ENCODE results near the gene PSMA2.

The PSMA2 gene

DNA sequence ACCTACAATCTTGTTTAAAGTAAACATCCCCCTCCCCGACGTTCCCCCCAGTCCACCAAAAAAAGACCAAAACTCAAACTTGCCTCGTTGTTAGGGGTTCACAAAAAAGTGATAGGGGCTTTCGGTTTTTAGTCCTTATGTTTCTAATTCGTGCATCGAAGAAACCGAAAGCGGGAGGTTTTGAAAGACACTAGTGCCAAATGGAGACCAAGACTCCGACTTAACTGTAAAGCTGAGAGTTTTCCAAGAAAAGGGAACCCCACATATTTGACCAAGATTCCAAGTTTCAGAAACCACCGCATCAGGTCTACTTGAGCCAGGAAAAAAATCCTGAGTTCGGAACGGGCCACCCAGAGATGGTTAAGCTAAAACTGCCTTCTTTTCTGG is 534 bp downstream of the PSMA2 start:
- no peak for DNase-seq (ENCODE audit: extremely low read depth, low read depth)
- TF ChIP-seq, protein P1, sequence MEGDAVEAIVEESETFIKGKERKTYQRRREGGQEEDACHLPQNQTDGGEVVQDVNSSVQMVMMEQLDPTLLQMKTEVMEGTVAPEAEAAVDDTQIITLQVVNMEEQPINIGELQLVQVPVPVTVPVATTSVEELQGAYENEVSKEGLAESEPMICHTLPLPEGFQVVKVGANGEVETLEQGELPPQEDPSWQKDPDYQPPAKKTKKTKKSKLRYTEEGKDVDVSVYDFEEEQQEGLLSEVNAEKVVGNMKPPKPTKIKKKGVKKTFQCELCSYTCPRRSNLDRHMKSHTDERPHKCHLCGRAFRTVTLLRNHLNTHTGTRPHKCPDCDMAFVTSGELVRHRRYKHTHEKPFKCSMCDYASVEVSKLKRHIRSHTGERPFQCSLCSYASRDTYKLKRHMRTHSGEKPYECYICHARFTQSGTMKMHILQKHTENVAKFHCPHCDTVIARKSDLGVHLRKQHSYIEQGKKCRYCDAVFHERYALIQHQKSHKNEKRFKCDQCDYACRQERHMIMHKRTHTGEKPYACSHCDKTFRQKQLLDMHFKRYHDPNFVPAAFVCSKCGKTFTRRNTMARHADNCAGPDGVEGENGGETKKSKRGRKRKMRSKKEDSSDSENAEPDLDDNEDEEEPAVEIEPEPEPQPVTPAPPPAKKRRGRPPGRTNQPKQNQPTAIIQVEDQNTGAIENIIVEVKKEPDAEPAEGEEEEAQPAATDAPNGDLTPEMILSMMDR (IDR thresholded peaks at IDR 0.05; ENCODE audit: low read depth, low read length, missing control alignments), result no peak

DNA sequence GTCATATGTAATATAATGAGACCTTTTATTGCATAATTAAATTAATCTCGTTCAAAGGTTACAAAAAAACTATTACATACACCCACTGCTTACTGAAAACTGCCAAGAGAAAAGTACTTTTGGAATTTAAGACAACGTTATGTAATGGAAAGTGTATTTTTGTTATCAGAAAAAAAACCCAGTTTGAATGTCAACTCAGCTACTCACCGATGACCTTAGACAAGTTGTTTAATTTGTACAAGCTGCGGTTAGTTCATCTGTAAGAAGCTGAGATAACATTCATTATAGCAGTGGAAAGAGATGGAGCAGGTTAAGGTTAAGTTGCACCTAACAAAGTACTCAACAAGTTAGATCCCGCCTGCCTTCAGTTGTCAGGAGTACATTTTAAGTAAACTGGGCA is 1.1 kb downstream of the PSMA2 start:
- no peak for DNase-seq (ENCODE audit: extremely low read depth, low read depth)
- TF ChIP-seq, protein P1 (IDR thresholded peaks at IDR 0.05; ENCODE audit: low read depth, low read length, missing control alignments), result no peak
- peak overlapping the region; percentile 84 for H3K4me3 ChIP-seq (replicated peaks; ENCODE audit: low read depth, low read length)

More for the DNA sequence above, 534 bp downstream of the PSMA2 start:
- peak overlapping the region; percentile 84 for H3K4me3 ChIP-seq (replicated peaks; ENCODE audit: low read depth, low read length)

- TF ChIP-seq, protein P1 (IDR thresholded peaks at IDR 0.05; ENCODE audit: low read depth, low read length, missing control alignments), result no peak
- H3K4me3 ChIP-seq (replicated peaks; ENCODE audit: low read depth, low read length), result peak overlapping the region; percentile 84; the same call in 1 of the 2 replicates
- DNase-seq (ENCODE audit: extremely low read depth, low read depth), result no peak
These were observed 2.5 kb downstream of the PSMA2 start for GRCh38 chr7:42929449-42929848.

DNA sequence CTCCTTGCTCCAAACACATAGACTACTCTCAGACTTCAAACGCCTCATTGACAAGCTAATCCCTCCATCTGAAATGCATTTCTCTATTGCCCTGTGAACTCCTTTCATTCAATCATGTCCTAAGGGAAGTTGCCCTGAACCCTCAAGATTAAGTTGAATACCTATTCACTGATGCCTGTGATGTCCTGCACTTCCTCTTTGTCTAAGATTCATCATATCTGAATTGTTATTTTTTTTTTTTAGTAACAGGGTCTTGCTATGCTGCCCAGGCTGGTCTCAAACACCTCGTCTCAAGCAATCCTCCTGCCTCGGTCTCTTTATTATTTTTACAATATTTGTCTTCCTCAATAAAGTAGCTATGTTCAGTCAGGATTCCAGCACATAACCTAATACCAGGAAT is 3.2 kb downstream of the PSMA2 start:
- TF ChIP-seq, protein P1 (IDR thresholded peaks at IDR 0.05; ENCODE audit: low read depth, low read length, missing control alignments), result no peak
- H3K4me3 ChIP-seq (replicated peaks; ENCODE audit: low read depth, low read length), result no peak overlapping the region

GRCh38 chr7:42926204-42926603 is 5.8 kb downstream of the PSMA2 start:
- DNase-seq (ENCODE audit: extremely low read depth, low read depth), result no peak
- no peak overlapping the region for H3K4me3 ChIP-seq (replicated peaks; ENCODE audit: low read depth, low read length)
- TF ChIP-seq, protein P1 (IDR thresholded peaks at IDR 0.05; ENCODE audit: low read depth, low read length, missing control alignments), result no peak

More for the DNA sequence above, 3.2 kb downstream of the PSMA2 start:
- no peak for DNase-seq (ENCODE audit: extremely low read depth, low read depth)

DNA sequence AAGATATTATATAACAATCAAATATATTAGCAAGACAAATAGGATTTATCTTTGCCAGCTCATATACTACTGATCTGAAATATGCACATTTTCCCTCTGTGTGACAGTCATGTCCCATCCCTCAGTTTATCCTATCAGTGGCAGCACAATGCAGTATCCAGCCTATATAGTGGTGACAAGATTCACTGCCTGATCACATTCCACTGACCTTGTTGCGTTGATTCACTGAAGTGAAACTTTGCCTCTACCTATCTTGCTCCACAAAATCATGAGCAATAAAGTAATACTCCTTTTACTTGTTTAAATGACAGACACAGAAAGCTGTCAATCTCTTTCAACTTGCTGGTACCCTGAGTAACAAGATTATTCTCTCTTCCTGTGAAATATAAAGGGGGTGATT is 6.3 kb downstream of the PSMA2 start:
- no peak overlapping the region for H3K4me3 ChIP-seq (replicated peaks; ENCODE audit: low read depth, low read length)
- DNase-seq (ENCODE audit: extremely low read depth, low read depth), result no peak
- TF ChIP-seq, protein P1 (IDR thresholded peaks at IDR 0.05; ENCODE audit: low read depth, low read length, missing control alignments), result no peak

DNA sequence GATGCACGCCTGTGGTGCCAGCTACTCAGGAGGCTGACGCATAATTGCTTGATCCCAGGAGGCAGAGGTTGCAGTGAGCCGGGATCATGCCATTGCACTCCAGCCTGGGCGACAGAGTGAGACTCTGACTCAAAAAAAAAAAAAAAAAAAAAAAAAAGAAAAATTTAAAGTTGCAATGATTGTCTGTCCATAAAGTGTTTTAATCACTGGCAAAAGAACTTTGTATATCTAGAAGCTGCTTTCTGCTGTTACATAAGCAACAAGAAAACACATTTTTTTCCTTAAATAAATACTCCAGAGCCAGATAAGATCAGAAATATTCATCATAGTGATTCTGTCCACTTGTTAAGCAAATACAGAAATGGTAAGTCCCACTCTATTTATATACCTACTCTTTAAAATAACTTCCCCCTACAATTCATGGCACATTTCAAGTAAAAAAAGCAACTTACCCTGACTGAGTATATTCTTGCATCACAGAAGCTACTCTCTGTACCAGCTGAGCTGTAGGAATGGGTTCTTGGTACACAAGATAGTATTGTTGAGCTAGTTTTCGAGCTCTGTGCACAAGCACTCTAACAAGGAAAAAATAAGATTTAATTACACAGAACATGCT is 7.6 kb downstream of the PSMA2 start:
- DNase-seq (ENCODE audit: extremely low read depth, low read depth), result no peak
- TF ChIP-seq, protein P1 (IDR thresholded peaks at IDR 0.05; ENCODE audit: low read depth, low read length, missing control alignments), result no peak
- no peak overlapping the region for H3K4me3 ChIP-seq (replicated peaks; ENCODE audit: low read depth, low read length)

All from HFF-Myc (cell line).